Central memory CD4-positive, alpha-beta T cell (primary cell): ENCODE results near the gene CUL9.

ENCODE experiments used
- DNase-seq: peaks from one replicate; pipeline ENCODE4 v3.0.0; 2022

CUL9 gene

GRCh38 chr6:43173591-43174262 lies 8.3 kb upstream of the CUL9 start:
- peak; percentile 19 for DNase-seq

- peak; percentile 93 for DNase-seq
These were observed 7.5 kb upstream of the CUL9 start for GRCh38 chr6:43174263-43175112.

DNA sequence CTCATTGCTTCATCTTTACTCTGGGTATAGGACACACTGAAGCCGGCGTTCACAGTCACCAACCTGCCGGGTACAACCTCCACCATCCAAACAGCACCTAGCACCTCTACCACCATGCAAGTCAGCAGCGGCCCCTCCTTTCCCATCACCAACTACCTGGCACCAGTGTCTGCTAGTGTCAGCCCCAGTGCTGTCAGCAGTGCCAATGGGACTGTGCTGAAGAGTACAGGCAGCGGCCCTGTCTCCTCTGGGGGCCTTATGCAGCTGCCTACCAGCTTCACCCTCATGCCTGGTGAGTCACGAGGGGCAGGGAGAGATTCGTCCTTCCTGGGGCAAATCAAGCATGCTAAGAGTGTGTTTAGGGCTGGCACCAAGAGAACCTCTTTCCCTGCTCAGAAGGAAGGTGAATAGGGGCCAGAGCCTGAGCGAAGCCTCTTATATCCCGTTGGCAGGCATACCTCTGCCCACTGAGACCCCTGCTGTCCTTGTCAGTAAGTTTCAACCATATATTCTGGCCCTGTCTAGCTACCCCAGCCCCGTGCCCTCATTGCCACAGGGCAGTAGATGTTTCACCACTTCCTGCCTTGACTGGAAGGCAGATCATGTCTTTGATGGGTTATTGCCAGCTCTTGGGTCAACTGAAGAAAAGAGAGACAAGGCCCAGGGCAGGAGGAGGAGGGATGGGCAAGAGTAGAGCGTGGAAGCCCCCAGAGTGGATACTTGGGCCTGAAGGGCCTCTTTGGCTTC lies 6.1 kb upstream of the CUL9 start:
- no peak for DNase-seq

- DNase-seq = no peak
These were observed 5.6 kb upstream of the CUL9 start for GRCh38 chr6:43176423-43176786.

DNA sequence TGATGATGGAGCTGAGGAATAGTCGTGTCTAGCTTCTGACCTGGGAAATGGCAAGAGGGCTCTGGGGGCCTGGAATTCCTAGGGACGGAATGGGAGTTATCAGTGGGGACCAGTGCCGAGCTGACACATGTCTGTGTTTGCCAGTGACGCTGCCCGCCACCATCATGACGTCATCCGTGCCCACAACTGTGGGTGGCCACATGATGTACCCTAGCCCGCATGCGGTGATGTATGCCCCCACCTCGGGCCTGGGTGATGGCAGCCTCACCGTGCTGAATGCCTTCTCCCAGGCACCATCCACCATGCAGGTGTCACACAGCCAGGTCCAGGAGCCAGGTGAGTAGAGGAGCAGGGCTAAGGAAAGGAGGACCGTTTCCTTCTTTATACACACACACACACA lies 3.8 kb upstream of the CUL9 start:
- no peak for DNase-seq

- no peak for DNase-seq
These were observed 2.8 kb upstream of the CUL9 start for GRCh38 chr6:43178951-43179830.

DNA sequence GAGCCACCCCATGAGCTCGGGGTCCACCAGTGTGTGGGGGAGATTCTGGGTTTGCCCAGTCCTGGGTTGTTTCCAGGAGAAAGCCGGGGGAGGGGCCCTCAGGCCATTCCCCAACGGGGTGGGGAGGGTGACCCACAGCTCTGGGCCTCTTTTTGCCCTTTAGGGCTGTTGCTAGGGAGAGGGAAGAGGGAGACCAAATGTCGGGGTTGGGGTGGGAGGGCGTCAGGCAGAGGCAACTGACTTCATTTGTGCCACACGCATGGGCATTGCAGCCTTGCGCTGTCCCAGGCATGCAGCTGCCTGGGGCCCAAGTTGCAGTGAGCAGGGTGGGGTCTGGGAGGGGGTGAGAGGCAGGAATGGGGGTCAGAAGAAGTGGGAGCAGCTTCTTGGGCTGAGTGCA lies 1.9 kb upstream of the CUL9 start:
- DNase-seq = no peak

DNA sequence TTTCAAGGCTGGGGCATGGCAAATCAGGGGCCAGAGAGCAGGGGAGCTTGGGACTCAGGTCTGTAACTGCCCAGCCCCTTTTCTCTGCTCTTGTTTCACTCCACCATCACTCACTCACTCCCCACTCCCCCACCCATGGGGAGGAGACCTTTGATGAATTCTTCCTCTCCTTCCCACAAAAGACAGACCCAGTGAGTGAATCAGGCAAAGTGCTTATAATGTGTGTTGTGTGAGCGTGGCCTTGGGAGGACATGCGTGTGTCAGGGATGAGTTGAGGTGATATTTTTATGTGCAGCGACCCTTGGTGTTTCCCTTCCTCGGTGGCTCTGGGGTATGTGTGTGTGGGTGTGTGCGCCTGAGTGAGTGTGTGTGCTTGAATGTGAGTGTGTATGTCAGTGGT lies 1.0 kb upstream of the CUL9 start:
- no peak for DNase-seq

- DNase-seq = no peak
These were observed 415 bp upstream of the CUL9 start for GRCh38 chr6:43181621-43181941.

DNA sequence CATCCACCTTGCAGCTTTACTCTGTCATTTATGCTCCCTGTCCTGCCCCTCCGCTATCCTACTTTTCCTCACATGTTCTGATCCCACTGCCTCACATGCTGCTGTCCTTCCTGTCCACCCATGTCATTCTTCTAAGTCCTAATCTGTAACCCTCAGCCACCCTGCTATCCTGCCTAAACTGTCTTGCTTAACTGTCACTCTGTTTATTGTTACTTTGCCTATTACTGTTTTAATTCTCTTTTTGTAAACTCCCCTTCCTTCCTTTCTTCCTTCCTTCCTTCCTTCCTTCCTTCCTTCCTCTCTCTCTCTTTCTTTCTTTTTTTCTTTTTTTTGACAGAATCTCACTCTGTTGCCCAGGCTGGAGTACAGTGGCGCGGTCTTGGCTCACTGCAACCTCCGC lies 1.4 kb downstream of the CUL9 start:
- no peak for DNase-seq

DNA sequence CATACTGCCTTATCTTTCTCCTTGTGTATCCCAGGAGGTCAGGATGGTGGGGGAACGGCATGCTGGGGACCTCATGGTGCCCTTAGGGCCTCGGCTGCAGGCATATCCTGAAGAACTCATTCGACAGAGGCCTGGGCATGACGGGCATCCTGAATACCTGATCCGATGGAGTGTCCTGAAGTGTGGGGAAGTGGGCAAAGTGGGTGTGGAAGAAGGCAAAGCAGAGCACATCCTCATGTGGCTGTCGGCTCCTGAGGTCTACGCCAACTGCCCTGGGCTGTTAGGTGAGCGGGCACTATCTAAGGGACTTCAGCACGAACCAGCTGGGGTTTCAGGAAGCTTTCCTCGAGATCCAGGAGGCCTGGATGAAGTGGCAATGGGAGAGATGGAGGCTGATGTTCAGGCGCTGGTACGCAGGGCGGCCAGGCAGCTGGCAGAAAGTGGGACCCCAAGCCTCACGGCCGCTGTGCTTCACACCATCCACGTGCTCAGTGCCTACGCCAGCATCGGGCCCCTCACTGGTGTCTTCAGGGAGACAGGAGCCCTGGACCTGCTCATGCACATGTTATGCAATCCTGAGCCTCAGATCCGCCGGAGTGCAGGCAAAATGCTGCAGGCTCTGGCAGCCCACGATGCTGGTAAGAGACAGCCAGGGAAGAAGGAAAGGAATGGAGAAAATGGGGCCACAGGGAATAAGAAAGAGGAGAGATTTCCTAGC lies 2.4 kb downstream of the CUL9 start:
- no peak for DNase-seq

DNA sequence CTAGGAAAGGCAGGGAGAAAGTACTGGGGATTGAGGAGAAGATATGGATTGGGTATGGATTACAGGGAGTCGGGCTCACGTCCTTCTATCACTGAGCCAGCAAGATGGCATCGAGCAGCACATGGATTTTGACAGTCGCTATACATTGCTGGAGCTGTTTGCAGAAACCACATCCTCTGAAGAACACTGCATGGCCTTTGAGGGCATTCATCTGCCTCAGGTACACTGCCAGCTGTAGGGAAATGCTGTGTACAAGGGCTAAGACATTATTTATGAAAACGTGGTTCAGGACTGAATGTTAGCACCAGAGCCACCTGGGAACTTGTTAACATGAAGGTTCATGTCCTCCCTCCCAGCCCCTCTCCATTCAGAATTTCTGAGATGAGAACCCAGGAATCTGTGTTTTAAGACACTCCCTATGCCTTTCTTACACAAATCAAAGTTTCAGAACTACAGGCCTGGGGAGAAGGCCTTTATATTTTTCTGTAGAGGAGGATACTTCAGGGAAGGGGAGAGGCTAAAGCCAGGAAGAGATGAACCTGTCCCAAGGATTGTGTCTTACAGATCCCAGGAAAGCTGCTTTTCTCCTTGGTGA lies 3.5 kb downstream of the CUL9 start:
- peak; percentile 43 for DNase-seq

DNA sequence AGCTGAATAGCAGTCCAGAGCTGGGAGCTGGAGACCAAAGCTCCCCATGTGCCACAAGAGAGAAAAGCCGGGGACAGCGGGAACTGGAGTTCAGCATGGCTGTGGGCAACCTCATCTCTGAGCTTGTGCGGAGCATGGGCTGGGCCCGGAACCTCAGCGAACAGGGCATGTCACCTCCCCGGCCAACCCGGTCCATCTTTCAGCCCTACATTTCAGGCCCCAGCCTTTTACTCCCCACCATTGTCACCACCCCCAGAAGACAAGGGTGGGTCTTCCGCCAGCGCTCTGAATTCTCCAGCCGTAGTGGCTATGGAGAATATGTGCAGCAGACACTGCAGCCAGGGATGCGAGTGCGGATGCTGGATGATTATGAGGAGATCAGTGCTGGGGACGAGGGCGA lies 4.0 kb downstream of the CUL9 start:
- DNase-seq = no peak

DNA sequence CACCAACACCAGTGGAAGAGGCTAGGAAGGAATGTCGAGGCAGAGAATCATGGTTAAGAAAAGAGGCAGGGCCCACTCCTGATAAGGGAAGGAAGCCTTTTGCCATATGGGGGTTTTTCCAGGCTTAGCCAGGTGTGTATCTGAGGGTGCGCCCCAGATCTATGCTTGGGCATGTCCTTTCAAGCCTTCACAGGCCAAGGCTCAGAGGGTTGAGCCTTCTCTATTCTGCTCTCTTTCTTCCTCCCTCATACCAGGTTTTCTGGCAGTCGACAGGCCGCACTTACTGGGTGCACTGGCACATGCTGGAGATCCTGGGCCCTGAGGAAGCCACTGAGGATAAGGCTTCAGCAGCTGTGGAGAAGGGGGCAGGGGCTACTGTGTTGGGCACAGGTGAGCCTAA lies 4.7 kb downstream of the CUL9 start:
- DNase-seq = no peak

DNA sequence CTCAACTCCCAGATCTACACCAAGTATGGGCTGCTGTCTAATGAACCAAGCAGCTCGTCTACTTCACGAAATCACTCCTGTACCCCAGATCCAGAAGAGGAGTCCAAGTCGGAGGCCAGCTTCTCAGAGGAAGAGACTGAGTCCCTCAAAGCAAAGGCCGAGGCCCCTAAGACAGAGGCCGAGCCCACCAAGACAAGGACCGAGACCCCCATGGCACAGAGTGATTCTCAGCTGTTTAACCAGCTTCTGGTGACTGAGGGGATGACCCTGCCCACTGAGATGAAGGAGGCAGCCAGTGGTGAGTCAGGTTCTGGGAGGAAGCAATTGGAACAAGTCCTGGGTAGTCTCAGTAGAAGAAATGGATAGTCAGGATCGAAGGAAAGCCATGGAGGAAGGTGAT lies 5.8 kb downstream of the CUL9 start:
- DNase-seq = no peak

- DNase-seq = no peak
These were observed 6.4 kb downstream of the CUL9 start for GRCh38 chr6:43188426-43188825.

- no peak for DNase-seq
These were observed 7.8 kb downstream of the CUL9 start for GRCh38 chr6:43189776-43190304.

- no peak for DNase-seq
These were observed 10.9 kb downstream of the CUL9 start for GRCh38 chr6:43192911-43193310.

GRCh38 chr6:43193929-43194328 lies 11.9 kb downstream of the CUL9 start:
- no peak for DNase-seq

DNA sequence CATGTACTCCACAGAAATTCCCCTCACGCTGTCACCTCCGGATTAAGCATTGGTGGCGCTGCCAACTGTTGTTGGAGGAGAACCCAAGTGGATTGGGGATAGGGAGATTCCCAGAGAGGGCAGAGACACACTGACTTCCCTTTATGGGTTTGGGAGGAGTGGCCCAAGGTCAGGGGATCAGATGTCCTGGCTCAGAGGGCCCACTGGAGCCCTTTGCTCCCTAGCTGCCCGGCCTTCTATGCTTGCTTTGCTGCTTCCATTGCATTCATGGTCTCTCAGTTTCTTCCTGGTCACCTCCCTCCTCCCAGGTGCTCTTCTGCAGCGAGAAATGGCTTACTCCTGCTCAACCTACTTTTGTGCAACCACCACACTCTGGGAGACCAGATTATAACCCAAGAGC lies 14.3 kb downstream of the CUL9 start:
- DNase-seq = no peak

- DNase-seq = no peak
These were observed 17.9 kb downstream of the CUL9 start for GRCh38 chr6:43199912-43200311.

DNA sequence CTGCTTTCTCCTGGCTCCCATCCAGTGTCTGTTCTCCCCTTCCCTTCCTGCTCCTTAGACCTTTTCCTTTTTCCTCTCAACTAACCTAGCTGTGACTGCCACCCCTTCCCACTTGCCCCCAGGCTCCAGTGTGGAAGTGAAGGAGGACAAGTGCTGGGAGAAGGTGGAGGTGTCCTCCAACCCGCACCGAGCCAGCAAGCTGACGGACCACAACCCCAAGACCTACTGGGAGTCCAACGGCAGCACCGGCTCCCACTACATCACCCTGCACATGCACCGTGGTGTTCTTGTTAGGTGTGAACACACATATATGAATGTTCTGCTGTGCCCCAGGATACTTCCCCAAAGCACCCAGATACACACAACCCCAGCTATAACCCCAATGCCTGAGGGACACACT lies 18.5 kb downstream of the CUL9 start:
- DNase-seq = no peak
